LNCAP (cell line): ENCODE results near the gene NTM.

Experiments used
- TF ChIP-seq, protein P1 (sequence below): fragments of 450-650 bp; IDR thresholded peaks from 2 replicates; pipeline ENCODE4 v1.5.1; 2017; ENCODE audit warnings: mild to moderate bottlenecking

NTM gene

DNA sequence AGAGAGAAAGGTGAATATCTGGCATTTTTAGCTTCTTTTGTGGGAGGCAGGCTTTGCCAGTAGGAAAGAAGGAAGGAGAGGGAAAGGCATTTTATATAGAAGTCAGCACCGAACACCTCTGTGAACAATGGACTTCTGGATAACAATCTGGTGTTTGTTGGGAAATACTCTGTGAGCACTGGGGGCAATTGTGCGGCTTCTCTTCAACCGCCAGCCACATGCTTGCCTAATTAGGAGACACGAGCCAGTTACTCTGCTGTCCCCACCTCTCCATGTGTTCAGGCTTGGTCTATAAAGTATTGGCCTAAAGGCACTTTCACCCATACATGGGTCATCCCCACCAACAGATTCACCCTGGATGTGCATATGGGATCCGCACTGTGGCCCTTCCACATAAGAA, 523.6 kb downstream of the NTM start:
- TF ChIP-seq, protein P1, sequence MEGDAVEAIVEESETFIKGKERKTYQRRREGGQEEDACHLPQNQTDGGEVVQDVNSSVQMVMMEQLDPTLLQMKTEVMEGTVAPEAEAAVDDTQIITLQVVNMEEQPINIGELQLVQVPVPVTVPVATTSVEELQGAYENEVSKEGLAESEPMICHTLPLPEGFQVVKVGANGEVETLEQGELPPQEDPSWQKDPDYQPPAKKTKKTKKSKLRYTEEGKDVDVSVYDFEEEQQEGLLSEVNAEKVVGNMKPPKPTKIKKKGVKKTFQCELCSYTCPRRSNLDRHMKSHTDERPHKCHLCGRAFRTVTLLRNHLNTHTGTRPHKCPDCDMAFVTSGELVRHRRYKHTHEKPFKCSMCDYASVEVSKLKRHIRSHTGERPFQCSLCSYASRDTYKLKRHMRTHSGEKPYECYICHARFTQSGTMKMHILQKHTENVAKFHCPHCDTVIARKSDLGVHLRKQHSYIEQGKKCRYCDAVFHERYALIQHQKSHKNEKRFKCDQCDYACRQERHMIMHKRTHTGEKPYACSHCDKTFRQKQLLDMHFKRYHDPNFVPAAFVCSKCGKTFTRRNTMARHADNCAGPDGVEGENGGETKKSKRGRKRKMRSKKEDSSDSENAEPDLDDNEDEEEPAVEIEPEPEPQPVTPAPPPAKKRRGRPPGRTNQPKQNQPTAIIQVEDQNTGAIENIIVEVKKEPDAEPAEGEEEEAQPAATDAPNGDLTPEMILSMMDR: no peak

DNA sequence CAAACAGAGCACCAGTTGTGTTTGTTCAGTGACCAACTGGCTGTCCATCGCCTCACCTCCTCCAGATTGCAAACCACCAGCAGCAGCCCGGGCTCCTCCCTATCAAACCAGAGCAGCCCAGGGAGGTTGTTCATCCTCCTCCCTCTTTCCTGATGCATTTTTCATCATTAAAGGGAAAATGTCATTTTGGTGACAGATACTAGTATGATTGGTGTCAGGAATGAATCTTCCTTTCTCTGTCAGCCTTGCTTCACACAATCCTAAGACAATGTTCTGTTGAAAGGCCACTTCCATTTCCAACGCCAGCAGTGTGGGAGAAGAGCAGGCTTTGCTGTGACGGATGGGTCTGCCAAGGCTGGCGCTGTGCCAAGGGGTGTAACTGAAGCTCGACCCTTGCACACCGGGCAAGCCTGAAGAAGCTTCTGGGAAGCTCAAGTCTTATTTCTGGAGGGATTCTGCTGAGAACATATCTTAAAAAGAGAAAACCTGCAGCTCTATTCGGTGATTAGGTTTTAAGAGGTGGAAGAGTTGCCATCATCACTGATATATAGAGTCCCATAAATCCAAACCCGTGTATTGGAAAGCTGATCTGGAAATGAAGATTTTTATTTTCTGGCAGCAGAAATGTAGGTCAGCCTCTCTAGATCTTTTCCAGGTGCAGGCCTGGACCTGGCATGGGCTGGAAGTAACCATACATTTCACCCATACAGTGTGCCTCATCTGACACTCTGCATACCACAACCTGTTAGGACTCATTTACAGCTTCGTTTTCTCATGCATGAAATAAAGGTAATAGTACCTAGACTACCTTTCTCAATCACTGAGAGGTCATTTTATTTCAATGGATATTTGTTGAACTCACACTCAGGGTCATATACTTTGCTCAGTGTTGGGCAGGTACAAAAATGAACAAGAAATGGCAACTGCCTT, 524.5 kb downstream of the NTM start:
- TF ChIP-seq, protein P1: no peak

GRCh38 chr11:131895865-131896264, 525.5 kb downstream of the NTM start:
- TF ChIP-seq, protein P1: no peak

GRCh38 chr11:131896978-131897615, 526.7 kb downstream of the NTM start:
- TF ChIP-seq, protein P1: no peak

- TF ChIP-seq, protein P1: no peak
Measured at GRCh38 chr11:131897956-131898355, 527.5 kb downstream of the NTM start.

DNA sequence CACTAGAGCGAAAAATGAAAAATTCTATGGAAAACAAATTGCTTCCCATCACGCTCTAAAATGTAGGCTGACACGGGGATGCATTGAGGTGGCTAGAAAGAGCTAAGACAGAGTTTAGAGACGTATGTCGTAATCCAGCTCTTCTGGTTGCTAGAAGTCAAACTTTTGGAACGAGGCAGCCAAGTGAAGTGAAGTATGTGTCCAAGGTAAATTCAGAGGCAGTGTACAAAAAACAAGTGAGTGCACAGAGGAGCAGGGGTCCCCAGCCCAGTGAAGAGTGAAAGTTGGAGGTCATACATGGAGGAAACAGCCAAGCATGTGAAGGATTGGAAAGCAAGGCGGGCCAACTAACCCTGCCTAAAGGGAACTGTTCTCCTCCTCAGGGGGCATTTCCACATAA, 528.5 kb downstream of the NTM start:
- TF ChIP-seq, protein P1: no peak

DNA sequence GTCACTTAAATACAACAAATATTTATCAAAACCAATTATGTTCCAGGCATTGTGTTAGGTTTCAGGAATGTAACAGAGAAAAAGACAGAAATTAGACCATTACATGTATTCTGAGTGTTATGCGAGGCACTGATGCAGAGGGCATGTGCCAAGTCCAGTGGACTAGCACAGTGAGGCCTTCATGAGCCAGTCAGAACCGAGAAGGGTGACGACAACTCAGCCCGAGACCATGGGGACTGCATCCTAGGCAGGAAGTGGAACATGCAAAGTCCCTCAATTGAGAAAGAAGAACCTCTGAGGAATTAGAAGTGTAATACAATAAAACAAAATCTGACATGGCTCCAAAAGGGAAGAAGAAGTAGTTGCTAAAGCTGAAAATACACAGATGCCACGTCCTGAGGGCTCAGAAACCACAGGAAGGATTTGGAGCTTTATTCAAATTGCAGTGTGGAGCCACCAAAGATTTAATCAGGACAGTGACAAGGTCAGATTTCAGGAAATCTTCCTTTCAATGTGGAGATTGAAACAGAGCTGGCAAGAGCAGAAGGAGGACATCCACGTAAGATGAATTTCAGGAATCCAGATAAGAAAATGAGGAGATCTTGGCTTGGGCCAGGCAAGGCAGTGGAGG, 529.6 kb downstream of the NTM start:
- TF ChIP-seq, protein P1: no peak
